OCI-LY1 (cell line): Measurements from ENCODE around the gene TTN.

ENCODE experiments used
- H2AFZ ChIP-seq: fragments of 200-600 bp; sonication (generic), shearing (Covaris generic); 2 replicates; pipeline ENCODE4 v1.6.0; 2014; ENCODE audit warnings: antibody characterized with exemption, mild to moderate bottlenecking, low read length
- H3F3A ChIP-seq: fragments of 200-600 bp; sonication (generic), shearing (Covaris generic); 2 replicates; pipeline ENCODE4 v1.6.0; 2014; ENCODE audit warnings: mild to moderate bottlenecking, antibody characterized with exemption, low read length, moderate library complexity; ENCODE audit not compliant: insufficient read depth
- H3K27ac ChIP-seq: fragments of 200-600 bp; sonication (generic); 2 replicates; pipeline ENCODE4 v1.5.1; 2014; ENCODE audit warnings: low read length, mixed run types, mild to moderate bottlenecking, low read depth; ENCODE audit not compliant: poor library complexity, severe bottlenecking
- H3K27me3 ChIP-seq: fragments of 200-600 bp; sonication (generic); 2 replicates; pipeline ENCODE4 v1.6.0; 2014; ENCODE audit warnings: antibody characterized with exemption, mild to moderate bottlenecking, low read length, moderate library complexity; ENCODE audit not compliant: insufficient read depth
- H3K36me3 ChIP-seq: fragments of 200-600 bp; sonication (generic); 2 replicates; pipeline ENCODE4 v1.6.1; 2014; ENCODE audit warnings: mild to moderate bottlenecking, antibody characterized with exemption, low read length, moderate library complexity, mixed read lengths; ENCODE audit not compliant: insufficient read depth
- H3K4me1 ChIP-seq: fragments of 200-600 bp; sonication (generic); 2 replicates; pipeline ENCODE4 v1.5.1; 2014; ENCODE audit warnings: mild to moderate bottlenecking, low read length, moderate library complexity; ENCODE audit not compliant: insufficient read depth, severe bottlenecking
- H3K4me2 ChIP-seq: fragments of 200-600 bp; sonication (generic), shearing (Covaris generic); 2 replicates; pipeline ENCODE4 v1.6.1; 2014; ENCODE audit warnings: low read length
- H3K4me3 ChIP-seq: fragments of 200-600 bp; sonication (generic); 2 replicates; pipeline ENCODE4 v1.5.1; 2014; ENCODE audit warnings: low read length, low read depth, mild to moderate bottlenecking, mixed read lengths; ENCODE audit not compliant: poor library complexity, severe bottlenecking
- H3K79me2 ChIP-seq: fragments of 200-600 bp; shearing (Covaris generic); 2 replicates; pipeline ENCODE4 v1.6.1; 2016; ENCODE audit warnings: mixed run types, low read length, mixed read lengths; ENCODE audit not compliant: insufficient read depth
- H3K9ac ChIP-seq: fragments of 200-600 bp; sonication (generic), shearing (Covaris generic); 2 replicates; pipeline ENCODE4 v1.6.1; 2014; ENCODE audit warnings: mild to moderate bottlenecking, low read length, mixed read lengths
- H3K9me2 ChIP-seq: fragments of 200-600 bp; sonication (generic), shearing (Covaris generic); 2 replicates; pipeline ENCODE4 v1.6.1; 2014; ENCODE audit warnings: low read depth, mild to moderate bottlenecking, low read length, mixed read lengths
- H3K9me3 ChIP-seq: fragments of 200-600 bp; shearing (Covaris generic); 2 replicates; pipeline ENCODE4 v1.6.1; 2014; ENCODE audit warnings: low read length, mixed read lengths
- H4K20me1 ChIP-seq: fragments of 200-600 bp; sonication (generic), shearing (Covaris generic); 2 replicates; pipeline ENCODE4 v1.6.0; 2016; ENCODE audit warnings: mild to moderate bottlenecking, low read length; ENCODE audit not compliant: insufficient read depth
- EZH2 ChIP-seq: fragments of 200-600 bp; sonication (generic), shearing (Covaris generic); IDR thresholded peaks from 2 replicates; pipeline ENCODE4 v1.8.0; 2017; ENCODE audit warnings: borderline replicate concordance, mixed run types, mild to moderate bottlenecking, antibody characterized with exemption, low read length, moderate library complexity, mixed read lengths
- TF ChIP-seq, protein P1 (sequence below): fragments of 200-600 bp; sonication (generic), shearing (Covaris generic); IDR thresholded peaks from 2 replicates; pipeline ENCODE4 v1.5.1; 2017; ENCODE audit warnings: mild to moderate bottlenecking, antibody characterized with exemption, low read length, moderate library complexity, mixed read lengths

Gene TTN

GRCh38 chr2:178800510-178800909, 6.7 kb downstream of the TTN start:
- TF ChIP-seq, protein P1, sequence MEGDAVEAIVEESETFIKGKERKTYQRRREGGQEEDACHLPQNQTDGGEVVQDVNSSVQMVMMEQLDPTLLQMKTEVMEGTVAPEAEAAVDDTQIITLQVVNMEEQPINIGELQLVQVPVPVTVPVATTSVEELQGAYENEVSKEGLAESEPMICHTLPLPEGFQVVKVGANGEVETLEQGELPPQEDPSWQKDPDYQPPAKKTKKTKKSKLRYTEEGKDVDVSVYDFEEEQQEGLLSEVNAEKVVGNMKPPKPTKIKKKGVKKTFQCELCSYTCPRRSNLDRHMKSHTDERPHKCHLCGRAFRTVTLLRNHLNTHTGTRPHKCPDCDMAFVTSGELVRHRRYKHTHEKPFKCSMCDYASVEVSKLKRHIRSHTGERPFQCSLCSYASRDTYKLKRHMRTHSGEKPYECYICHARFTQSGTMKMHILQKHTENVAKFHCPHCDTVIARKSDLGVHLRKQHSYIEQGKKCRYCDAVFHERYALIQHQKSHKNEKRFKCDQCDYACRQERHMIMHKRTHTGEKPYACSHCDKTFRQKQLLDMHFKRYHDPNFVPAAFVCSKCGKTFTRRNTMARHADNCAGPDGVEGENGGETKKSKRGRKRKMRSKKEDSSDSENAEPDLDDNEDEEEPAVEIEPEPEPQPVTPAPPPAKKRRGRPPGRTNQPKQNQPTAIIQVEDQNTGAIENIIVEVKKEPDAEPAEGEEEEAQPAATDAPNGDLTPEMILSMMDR: no peak
- TF ChIP-seq EZH2: no peak
- peaks cover 3% of the 10 kb centered on the region; the same call in 1 of the 2 replicates for H3K9me3 ChIP-seq
- no peak overlapping the region for H3K9ac ChIP-seq
- H4K20me1 ChIP-seq: no peaks in the 10 kb centered on the region
- H3K79me2 ChIP-seq: peaks cover under 1% of the 10 kb centered on the region
- H3K9me2 ChIP-seq: no peaks in the 10 kb centered on the region
- H3K4me3 ChIP-seq: no peak overlapping the region
- no peak overlapping the region for H3K27ac ChIP-seq
- no peaks in the 10 kb centered on the region for H3F3A ChIP-seq
- H3K4me1 ChIP-seq: peaks cover 12% of the 10 kb centered on the region
- no peaks in the 10 kb centered on the region for H3K27me3 ChIP-seq
- no peak overlapping the region for H2AFZ ChIP-seq
- H3K36me3 ChIP-seq: peaks cover 83% of the 10 kb centered on the region
- H3K4me2 ChIP-seq: no peak overlapping the region

- Histone ChIP-seq H3K27me3 (no peaks in the 10 kb centered on the region), H3K27ac (no peak overlapping the region), H3K9ac (no peak overlapping the region), H2AFZ (no peak overlapping the region), H3K4me2 (no peak overlapping the region), H3K79me2 (no peaks in the 10 kb centered on the region), H3K9me2 (no peaks in the 10 kb centered on the region), H3K4me1 (peaks cover 2% of the 10 kb centered on the region), H3F3A (no peaks in the 10 kb centered on the region), H3K36me3 (peaks cover 89% of the 10 kb centered on the region), H4K20me1 (no peaks in the 10 kb centered on the region), H3K4me3 (no peak overlapping the region), H3K9me3 (peaks cover 3% of the 10 kb centered on the region; the same call in 1 of the 2 replicates)
- TF ChIP-seq, protein P1: no peak
- no peak for TF ChIP-seq EZH2
Observed at GRCh38 chr2:178799305-178799704, 7.9 kb downstream of the TTN start.

GRCh38 chr2:178796079-178796677, 11.0 kb downstream of the TTN start:
- no peak overlapping the region for H3K9ac ChIP-seq
- peaks cover 92% of the 10 kb centered on the region for H3K36me3 ChIP-seq
- no peaks in the 10 kb centered on the region for H3K4me1 ChIP-seq
- H3K27ac ChIP-seq: peak overlapping the region; percentile 41
- no peaks in the 10 kb centered on the region for H3K79me2 ChIP-seq
- no peaks in the 10 kb centered on the region for H3K27me3 ChIP-seq
- no peak overlapping the region for H3K4me2 ChIP-seq
- H3K9me2 ChIP-seq: no peaks in the 10 kb centered on the region
- H3F3A ChIP-seq: no peaks in the 10 kb centered on the region
- no peak overlapping the region for H3K4me3 ChIP-seq
- H4K20me1 ChIP-seq: no peaks in the 10 kb centered on the region
- H2AFZ ChIP-seq: no peak overlapping the region
- TF ChIP-seq, protein P1: peak; percentile 73
- TF ChIP-seq EZH2: no peak
- H3K9me3 ChIP-seq: peaks cover 3% of the 10 kb centered on the region; the same call in 1 of the 2 replicates
